ENCODE measurements around the gene KCNQ1. TPM values are rescaled to one million over a fixed set of nuclear protein-coding genes. Genes with fewer than 3 reads are reported as not detected.

Gene KCNQ1
- total RNA-seq, 4 donors from 2014 or later = 0.81 to 2.2 (median 1.6) TPM

DNA sequence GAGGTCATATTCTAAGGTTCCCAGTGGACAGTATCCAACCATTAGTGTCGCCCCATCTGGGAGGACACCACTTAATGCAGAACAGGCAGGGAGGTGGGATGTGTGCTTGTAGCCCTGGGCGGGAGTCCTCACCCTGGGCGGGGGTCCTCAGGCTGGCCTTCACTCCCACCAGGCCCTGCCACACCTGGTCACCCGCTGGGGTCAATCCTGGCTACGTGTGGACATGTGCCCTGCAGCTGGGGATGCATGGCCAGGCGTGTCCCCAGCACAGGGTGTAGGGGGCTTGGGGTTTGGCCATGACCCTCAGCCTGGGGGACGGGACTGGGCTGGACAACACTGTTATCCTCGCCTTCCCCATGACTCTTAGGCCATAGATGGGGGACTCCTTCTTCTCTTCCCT lies 19.3 kb upstream of the KCNQ1 start:
- WGBS, 2 donors = 81 to 87% methylated on average over 8 of the region's 8 CpGs
- DNase-seq (ENCODE audit: low spot score in 2 of 2) = no peak
- intact Hi-C loops (cut with DNase I; ENCODE audit: low total_unique reads) = no loop called here
- TF ChIP-seq POLR2A (IDR thresholded peaks at IDR 0.05) = no peak
- no peak overlapping the region for H3K4me3 ChIP-seq (ENCODE audit: low read depth, poor library complexity, severe bottlenecking)

DNA sequence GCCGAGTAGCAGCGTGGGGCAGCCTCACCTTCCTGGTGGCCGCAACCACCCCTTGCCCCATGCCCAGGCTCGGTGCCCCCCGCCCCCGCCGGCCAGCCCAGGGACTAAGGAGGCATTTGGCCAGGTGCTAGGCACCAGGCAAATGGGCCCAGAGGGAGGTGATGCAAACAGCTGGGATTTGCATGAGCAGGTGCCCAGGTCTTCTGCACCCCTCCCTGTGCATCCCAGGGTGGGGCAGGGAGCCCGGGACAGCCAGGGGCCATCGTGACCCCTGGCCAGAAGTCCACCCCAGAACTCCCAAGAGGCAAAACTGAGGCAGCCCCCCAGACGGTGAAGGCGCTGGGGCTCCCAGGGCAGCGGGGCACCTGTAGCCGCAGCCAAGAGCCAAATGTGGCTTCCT lies 18.6 kb upstream of the KCNQ1 start:
- H3K4me3 ChIP-seq (ENCODE audit: low read depth, poor library complexity, severe bottlenecking) = no peak overlapping the region
- intact Hi-C loops (cut with DNase I; ENCODE audit: low total_unique reads) = no loop called here
- WGBS, 2 donors = 100% methylated on average over 1 of the region's 13 CpGs; no CpG with 5 or more reads in 1 of the 2 donors
- no peak for DNase-seq (ENCODE audit: low spot score in 2 of 2)
- TF ChIP-seq, protein P1, sequence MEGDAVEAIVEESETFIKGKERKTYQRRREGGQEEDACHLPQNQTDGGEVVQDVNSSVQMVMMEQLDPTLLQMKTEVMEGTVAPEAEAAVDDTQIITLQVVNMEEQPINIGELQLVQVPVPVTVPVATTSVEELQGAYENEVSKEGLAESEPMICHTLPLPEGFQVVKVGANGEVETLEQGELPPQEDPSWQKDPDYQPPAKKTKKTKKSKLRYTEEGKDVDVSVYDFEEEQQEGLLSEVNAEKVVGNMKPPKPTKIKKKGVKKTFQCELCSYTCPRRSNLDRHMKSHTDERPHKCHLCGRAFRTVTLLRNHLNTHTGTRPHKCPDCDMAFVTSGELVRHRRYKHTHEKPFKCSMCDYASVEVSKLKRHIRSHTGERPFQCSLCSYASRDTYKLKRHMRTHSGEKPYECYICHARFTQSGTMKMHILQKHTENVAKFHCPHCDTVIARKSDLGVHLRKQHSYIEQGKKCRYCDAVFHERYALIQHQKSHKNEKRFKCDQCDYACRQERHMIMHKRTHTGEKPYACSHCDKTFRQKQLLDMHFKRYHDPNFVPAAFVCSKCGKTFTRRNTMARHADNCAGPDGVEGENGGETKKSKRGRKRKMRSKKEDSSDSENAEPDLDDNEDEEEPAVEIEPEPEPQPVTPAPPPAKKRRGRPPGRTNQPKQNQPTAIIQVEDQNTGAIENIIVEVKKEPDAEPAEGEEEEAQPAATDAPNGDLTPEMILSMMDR (IDR thresholded peaks at IDR 0.05) = no peak

DNA sequence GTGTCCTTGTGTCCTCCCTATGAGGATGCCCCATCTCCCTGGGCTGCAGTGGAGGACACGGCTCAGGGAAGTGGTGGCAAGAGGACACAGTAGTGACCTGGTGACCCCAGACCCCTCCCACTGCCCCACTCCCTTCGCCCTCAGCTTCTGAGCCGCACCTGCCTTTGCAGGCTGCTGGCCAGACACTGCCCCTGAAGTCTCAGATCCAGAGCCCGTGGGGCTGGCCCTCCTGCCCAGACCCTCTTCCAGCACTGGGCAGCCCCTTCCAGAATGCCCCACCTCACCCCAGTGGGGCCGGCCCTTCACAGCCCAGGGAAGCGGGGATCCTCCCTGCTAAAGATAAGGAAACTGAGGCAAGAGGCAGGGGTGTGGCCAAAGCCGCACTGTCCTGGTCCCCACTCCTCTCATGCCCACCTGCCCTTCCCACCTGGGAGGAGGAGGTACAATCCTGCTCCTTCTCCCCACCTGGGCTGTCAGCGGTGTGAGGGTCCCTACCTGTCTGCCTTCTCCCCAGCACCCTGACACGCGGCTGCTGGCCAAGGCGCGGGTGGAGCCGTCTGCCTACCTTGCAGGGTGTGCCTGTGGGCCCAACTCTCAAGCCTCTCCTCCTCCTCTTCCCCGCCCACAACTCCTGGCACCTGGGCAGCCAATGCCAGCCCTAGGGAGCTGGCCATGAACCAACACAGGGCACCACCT lies 17.8 kb upstream of the KCNQ1 start:
- DNase-seq (ENCODE audit: low spot score in 2 of 2) = no peak
- H3K4me3 ChIP-seq (ENCODE audit: low read depth, poor library complexity, severe bottlenecking) = no peak overlapping the region
- intact Hi-C loops (cut with DNase I; ENCODE audit: low total_unique reads) = no loop called here
- TF ChIP-seq, protein P1 (IDR thresholded peaks at IDR 0.05) = no peak
- no peak for TF ChIP-seq POLR2A (IDR thresholded peaks at IDR 0.05)
- WGBS, 2 donors = 65 to 67% methylated on average over 14 of the region's 14 CpGs

DNA sequence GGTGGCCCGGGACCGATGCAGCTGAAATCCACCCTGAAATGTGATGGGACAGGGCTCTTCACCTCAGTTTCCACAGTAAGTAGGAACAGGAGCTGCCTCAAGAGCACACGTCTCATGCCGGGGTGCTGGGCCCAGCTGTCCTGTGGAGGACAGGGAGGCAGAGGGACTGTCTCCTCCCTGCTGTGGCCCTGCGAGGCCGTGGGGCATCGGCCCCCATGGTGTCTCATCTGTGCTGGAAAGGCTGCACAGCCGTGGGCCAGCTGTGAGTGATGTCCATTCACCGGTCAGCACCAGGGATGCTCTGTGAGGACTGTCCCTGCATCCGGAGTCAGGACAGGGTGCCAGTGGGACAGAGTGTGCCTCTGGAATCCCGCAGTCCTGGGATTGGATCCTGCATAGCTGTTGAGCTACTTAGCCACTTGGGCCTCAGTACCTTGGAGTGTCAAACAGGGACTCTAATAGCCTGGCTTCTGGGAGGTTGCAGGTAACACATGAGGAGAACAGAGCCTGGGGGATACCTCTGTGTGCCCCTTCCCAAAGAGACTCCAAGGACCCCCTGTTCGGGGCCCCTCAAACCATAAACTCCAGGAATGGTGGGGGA lies 17.0 kb upstream of the KCNQ1 start:
- intact Hi-C loops (cut with DNase I; ENCODE audit: low total_unique reads) = loop anchor here (2.0 kb wide), 1 partner anchor 103 kb away; no protein-coding TSS in a partner anchor
- no peak overlapping the region for H3K4me3 ChIP-seq (ENCODE audit: low read depth, poor library complexity, severe bottlenecking)
- TF ChIP-seq, protein P1 (IDR thresholded peaks at IDR 0.05) = no peak
- no peak for TF ChIP-seq POLR2A (IDR thresholded peaks at IDR 0.05)
- WGBS, 2 donors = 63 to 82% methylated on average over 9 to 10 of the region's 12 CpGs
- DNase-seq (ENCODE audit: low spot score in 2 of 2) = no peak

DNA sequence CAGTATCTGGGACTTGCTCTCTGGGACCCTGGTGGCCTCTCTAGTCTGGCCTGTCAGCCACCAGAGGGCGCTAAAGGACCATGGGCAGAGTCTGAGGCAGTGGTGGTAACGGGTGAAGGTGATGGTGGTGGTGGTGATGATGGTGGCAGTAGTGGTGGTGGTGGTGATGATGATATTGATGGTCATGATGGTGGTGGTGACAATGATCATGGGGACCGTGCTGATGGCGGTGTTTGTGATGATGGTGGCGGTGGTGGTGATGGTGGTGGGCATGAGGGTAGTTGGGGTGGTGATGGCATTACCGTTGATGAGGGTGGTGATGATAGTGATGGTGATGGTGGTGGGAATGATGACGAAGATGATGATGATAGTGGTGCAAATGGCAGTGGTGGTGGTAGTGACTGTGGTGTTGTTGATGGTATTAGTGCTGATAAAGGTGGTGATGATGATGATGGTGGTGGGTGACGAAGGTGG lies 16.4 kb upstream of the KCNQ1 start:
- no peak overlapping the region for H3K4me3 ChIP-seq (ENCODE audit: low read depth, poor library complexity, severe bottlenecking)
- TF ChIP-seq, protein P1 (IDR thresholded peaks at IDR 0.05) = peak in 1 of 3 donors; percentile 70
- no peak for TF ChIP-seq POLR2A (IDR thresholded peaks at IDR 0.05)
- intact Hi-C loops (cut with DNase I; ENCODE audit: low total_unique reads) = loop anchor here (2.0 kb wide), 1 partner anchor 102 kb away; no protein-coding TSS in a partner anchor
- DNase-seq (ENCODE audit: low spot score in 2 of 2) = peak; percentile 66 to 94
- WGBS, 2 donors = 60 to 66% methylated on average over 8 of the region's 8 CpGs

DNA sequence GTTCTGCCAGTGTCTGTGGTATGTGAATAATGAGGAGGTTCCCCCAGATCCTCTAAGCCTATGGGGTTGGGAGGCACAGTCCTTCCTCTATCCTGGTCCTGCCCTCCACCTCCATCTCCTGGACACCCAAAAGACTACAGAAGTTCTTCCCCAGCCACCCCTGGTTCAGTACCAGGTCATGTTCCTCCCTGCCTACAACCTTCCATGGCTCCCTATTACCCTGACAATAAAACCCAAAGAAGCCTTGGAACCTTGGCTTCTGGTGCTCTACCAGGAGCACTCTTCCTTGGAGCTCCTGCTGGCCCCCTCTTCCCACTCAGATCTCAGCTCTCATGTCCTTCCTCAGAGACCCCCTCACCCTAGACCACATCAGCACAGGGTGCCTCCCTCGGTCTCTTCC lies 13.4 kb upstream of the KCNQ1 start:
- 79 to 90% methylated on average over 1 of the region's 1 CpG for WGBS, 2 donors
- no peak for TF ChIP-seq POLR2A (IDR thresholded peaks at IDR 0.05)
- TF ChIP-seq, protein P1 (IDR thresholded peaks at IDR 0.05) = no peak
- DNase-seq (ENCODE audit: low spot score in 2 of 2) = no peak
- intact Hi-C loops (cut with DNase I; ENCODE audit: low total_unique reads) = no loop called here
- no peak overlapping the region for H3K4me3 ChIP-seq (ENCODE audit: low read depth, poor library complexity, severe bottlenecking)

All from lower leg skin (tissue), 4 donors.